ENCODE data around the gene SHROOM4. TPM values are rescaled to one million over a fixed set of nuclear protein-coding genes. Genes with fewer than 3 reads are reported as not detected.

SHROOM4 gene
- total RNA-seq, 1 experiment from 2014 or later, result 0.05 TPM

GRCh38 chrX:50719614-50720013 is 94.4 kb downstream of the SHROOM4 start:
- Histone ChIP-seq H4K20me1 (ENCODE audit: insufficient read depth) (no peaks in the 10 kb centered on the region), H3K79me2 (ENCODE audit: insufficient read depth, low read length) (no peaks in the 10 kb centered on the region), H3K9me2 (ENCODE audit: insufficient read depth) (no peaks in the 10 kb centered on the region), H3K9me3 (ENCODE audit: control insufficient read depth in 1 of 2, insufficient read depth in 1 of 2, low read depth in 1 of 2, low read length in 2 of 2) (no peaks in the 10 kb centered on the region), H3K4me2 (ENCODE audit: low read length) (no peak overlapping the region), H3K9ac (ENCODE audit: low read length) (no peak overlapping the region), H2AFZ (ENCODE audit: low read depth, low read length, poor library complexity, severe bottlenecking) (no peak overlapping the region), H3K4me3 (replicated peaks in 1 of 2; ENCODE audit: low read depth in 1 of 2, low read length in 2 of 2) (no peak overlapping the region), H3K27me3 (ENCODE audit: insufficient read depth, low read length) (no peaks in the 10 kb centered on the region), H3K36me3 (ENCODE audit: control insufficient read depth in 1 of 2, insufficient read depth in 2 of 2, low read length in 2 of 2) (no peaks in the 10 kb centered on the region), H3K4me1 (ENCODE audit: control insufficient read depth in 1 of 2, insufficient read depth in 2 of 2, low read length in 2 of 2) (no peaks in the 10 kb centered on the region), H3K27ac (ENCODE audit: low read depth, low read length) (no peak overlapping the region)
- ChIA-PET RAD21 (ENCODE audit: low non-redundant PET in 1 of 2, low total read pairs in 2 of 2, uncharacterized antibody in 2 of 2, unreplicated experiment in 2 of 2) (no interaction called here), POLR2A (no interaction called here), CTCF (no interaction called here)
- intact Hi-C loops (cut with micrococcal nuclease), result no loop called here
- BruUV-seq (replicated peaks), result no TSS peak
- no peak for ATAC-seq
- DNase-seq (ENCODE audit: low read depth, low spot score), result no peak
- TF ChIP-seq CBX3 (IDR thresholded peaks at IDR 0.05; ENCODE audit: low read depth), result no peak
- no peak for TF ChIP-seq ZFX (IDR thresholded peaks at IDR 0.05)
- no peak for TF ChIP-seq EZH2phosphoT487 (IDR thresholded peaks at IDR 0.05; ENCODE audit: borderline replicate concordance)
- TF ChIP-seq RAD21 (IDR thresholded peaks at IDR 0.05; ENCODE audit: low read depth), result no peak
- no peak for TF ChIP-seq MAX (IDR thresholded peaks at IDR 0.05)
- TF ChIP-seq, protein P1, sequence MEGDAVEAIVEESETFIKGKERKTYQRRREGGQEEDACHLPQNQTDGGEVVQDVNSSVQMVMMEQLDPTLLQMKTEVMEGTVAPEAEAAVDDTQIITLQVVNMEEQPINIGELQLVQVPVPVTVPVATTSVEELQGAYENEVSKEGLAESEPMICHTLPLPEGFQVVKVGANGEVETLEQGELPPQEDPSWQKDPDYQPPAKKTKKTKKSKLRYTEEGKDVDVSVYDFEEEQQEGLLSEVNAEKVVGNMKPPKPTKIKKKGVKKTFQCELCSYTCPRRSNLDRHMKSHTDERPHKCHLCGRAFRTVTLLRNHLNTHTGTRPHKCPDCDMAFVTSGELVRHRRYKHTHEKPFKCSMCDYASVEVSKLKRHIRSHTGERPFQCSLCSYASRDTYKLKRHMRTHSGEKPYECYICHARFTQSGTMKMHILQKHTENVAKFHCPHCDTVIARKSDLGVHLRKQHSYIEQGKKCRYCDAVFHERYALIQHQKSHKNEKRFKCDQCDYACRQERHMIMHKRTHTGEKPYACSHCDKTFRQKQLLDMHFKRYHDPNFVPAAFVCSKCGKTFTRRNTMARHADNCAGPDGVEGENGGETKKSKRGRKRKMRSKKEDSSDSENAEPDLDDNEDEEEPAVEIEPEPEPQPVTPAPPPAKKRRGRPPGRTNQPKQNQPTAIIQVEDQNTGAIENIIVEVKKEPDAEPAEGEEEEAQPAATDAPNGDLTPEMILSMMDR (IDR thresholded peaks at IDR 0.05 in 2 of 3, conservative IDR thresholded peaks at IDR 0.05 in 1 of 3; ENCODE audit: borderline replicate concordance in 1 of 3, insufficient read depth in 1 of 3, low read depth in 2 of 3, low read length in 2 of 3), result no peak

DNA sequence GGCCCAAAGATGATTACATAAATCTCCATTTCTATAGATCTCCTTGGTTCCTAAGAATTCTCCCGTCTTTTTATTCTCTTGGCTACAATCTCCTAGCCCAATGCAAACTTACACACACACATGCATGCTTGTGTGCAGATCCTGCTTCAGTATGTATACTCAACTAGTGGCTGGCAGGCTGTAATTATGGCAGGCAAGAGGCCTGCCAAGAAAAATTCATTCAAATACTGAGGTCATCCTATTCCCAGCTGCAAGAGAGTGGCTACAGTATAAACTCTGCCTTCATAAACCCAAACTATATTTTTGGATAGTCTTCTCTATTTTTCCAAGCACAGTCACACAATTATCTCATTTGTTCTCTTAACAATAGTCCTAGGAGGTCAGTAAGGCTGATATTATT is 95.2 kb downstream of the SHROOM4 start:
- no peak overlapping the region for H3K4me3 ChIP-seq (replicated peaks in 1 of 2; ENCODE audit: low read depth in 1 of 2, low read length in 2 of 2)
- H3K4me2 ChIP-seq (ENCODE audit: low read length), result no peak overlapping the region
- no TSS peak for BruUV-seq (replicated peaks)
- no peaks in the 10 kb centered on the region for H3K36me3 ChIP-seq (ENCODE audit: control insufficient read depth in 1 of 2, insufficient read depth in 2 of 2, low read length in 2 of 2)
- H3K27ac ChIP-seq (ENCODE audit: low read depth, low read length), result no peak overlapping the region
- RAD21 ChIA-PET (ENCODE audit: low non-redundant PET in 1 of 2, low total read pairs in 2 of 2, uncharacterized antibody in 2 of 2, unreplicated experiment in 2 of 2), result no interaction called here
- CTCF ChIA-PET, result no interaction called here
- no peaks in the 10 kb centered on the region for H3K4me1 ChIP-seq (ENCODE audit: control insufficient read depth in 1 of 2, insufficient read depth in 2 of 2, low read length in 2 of 2)
- H3K9me2 ChIP-seq (ENCODE audit: insufficient read depth), result no peaks in the 10 kb centered on the region
- H3K27me3 ChIP-seq (ENCODE audit: insufficient read depth, low read length), result no peaks in the 10 kb centered on the region
- H3K9ac ChIP-seq (ENCODE audit: low read length), result no peak overlapping the region
- DNase-seq (ENCODE audit: low read depth, low spot score) (no peak), ATAC-seq (no peak)
- POLR2A ChIA-PET, result no interaction called here
- no peak overlapping the region for H2AFZ ChIP-seq (ENCODE audit: low read depth, low read length, poor library complexity, severe bottlenecking)
- H4K20me1 ChIP-seq (ENCODE audit: insufficient read depth), result no peaks in the 10 kb centered on the region
- intact Hi-C loops (cut with micrococcal nuclease), result no loop called here
- H3K79me2 ChIP-seq (ENCODE audit: insufficient read depth, low read length), result no peaks in the 10 kb centered on the region
- no peaks in the 10 kb centered on the region for H3K9me3 ChIP-seq (ENCODE audit: control insufficient read depth in 1 of 2, insufficient read depth in 1 of 2, low read depth in 1 of 2, low read length in 2 of 2)
- TF ChIP-seq POLR2A (IDR thresholded peaks at IDR 0.05; ENCODE audit: borderline replicate concordance, extremely low read depth, insufficient read depth, insufficient read length) (no peak), ZNF274 (IDR thresholded peaks at IDR 0.05; ENCODE audit: low read depth, low read length) (no peak), CBX3 (IDR thresholded peaks at IDR 0.05; ENCODE audit: low read depth) (no peak), YY1 (IDR thresholded peaks at IDR 0.05; ENCODE audit: extremely low read depth, insufficient replicate concordance, low read depth, low read length) (no peak), TCF7L2 (IDR thresholded peaks at IDR 0.05; ENCODE audit: borderline replicate concordance, extremely low read depth, insufficient read depth, insufficient read length) (no peak), SP1 (IDR thresholded peaks at IDR 0.05; ENCODE audit: low read depth) (no peak), ZFX (IDR thresholded peaks at IDR 0.05) (no peak), POLR2AphosphoS5 (IDR thresholded peaks at IDR 0.05; ENCODE audit: low read depth, low read length) (no peak), RAD21 (IDR thresholded peaks at IDR 0.05; ENCODE audit: low read depth) (no peak), SRF (IDR thresholded peaks at IDR 0.05; ENCODE audit: low read depth) (no peak), JUND (IDR thresholded peaks at IDR 0.05) (no peak)
- TF ChIP-seq, protein P2, sequence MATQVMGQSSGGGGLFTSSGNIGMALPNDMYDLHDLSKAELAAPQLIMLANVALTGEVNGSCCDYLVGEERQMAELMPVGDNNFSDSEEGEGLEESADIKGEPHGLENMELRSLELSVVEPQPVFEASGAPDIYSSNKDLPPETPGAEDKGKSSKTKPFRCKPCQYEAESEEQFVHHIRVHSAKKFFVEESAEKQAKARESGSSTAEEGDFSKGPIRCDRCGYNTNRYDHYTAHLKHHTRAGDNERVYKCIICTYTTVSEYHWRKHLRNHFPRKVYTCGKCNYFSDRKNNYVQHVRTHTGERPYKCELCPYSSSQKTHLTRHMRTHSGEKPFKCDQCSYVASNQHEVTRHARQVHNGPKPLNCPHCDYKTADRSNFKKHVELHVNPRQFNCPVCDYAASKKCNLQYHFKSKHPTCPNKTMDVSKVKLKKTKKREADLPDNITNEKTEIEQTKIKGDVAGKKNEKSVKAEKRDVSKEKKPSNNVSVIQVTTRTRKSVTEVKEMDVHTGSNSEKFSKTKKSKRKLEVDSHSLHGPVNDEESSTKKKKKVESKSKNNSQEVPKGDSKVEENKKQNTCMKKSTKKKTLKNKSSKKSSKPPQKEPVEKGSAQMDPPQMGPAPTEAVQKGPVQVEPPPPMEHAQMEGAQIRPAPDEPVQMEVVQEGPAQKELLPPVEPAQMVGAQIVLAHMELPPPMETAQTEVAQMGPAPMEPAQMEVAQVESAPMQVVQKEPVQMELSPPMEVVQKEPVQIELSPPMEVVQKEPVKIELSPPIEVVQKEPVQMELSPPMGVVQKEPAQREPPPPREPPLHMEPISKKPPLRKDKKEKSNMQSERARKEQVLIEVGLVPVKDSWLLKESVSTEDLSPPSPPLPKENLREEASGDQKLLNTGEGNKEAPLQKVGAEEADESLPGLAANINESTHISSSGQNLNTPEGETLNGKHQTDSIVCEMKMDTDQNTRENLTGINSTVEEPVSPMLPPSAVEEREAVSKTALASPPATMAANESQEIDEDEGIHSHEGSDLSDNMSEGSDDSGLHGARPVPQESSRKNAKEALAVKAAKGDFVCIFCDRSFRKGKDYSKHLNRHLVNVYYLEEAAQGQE (IDR thresholded peaks at IDR 0.05; ENCODE audit: low read depth), result no peak
